Omental fat pad (tissue), 4 donors: ENCODE measurements around the gene LOXL3. TPM values are rescaled to one million over a fixed set of nuclear protein-coding genes. Genes with fewer than 3 reads are reported as not detected.

Experiments used
- ATAC-seq: fragments of 150-250 bp; one replicate; pipeline ENCODE4 v1.9.1; 2016; ENCODE audit warnings: mild to moderate bottlenecking, moderate library complexity; ENCODE audit not compliant: low FRiP score
- DNase-seq: peaks from one replicate; pipeline ENCODE4 v3.0.0-alpha.2; 2019; ENCODE audit warnings: low spot score
- total RNA-seq, 4 donors: library from RNA; depleted of rRNA; stranded (reverse); fragments of >200 nt; gene quantifications; one replicate each; pipeline ENCODE4 v1.1.0, GENCODE V29; 2016
- TF ChIP-seq, protein P1 (sequence below), 3 donors: fragments of 450-650 bp; IDR thresholded peaks; one replicate each; pipeline ENCODE4 v1.5.1; 2016 to 2017; ENCODE audit warnings: antibody characterized with exemption in 3 of 3, mild to moderate bottlenecking in 3 of 3, moderate library complexity in 2 of 3

The LOXL3 gene
- total RNA-seq, 4 donors from 2014 or later: 7.5 to 12.4 (median 9.1) TPM

- no peak for ATAC-seq
- TF ChIP-seq, protein P1, sequence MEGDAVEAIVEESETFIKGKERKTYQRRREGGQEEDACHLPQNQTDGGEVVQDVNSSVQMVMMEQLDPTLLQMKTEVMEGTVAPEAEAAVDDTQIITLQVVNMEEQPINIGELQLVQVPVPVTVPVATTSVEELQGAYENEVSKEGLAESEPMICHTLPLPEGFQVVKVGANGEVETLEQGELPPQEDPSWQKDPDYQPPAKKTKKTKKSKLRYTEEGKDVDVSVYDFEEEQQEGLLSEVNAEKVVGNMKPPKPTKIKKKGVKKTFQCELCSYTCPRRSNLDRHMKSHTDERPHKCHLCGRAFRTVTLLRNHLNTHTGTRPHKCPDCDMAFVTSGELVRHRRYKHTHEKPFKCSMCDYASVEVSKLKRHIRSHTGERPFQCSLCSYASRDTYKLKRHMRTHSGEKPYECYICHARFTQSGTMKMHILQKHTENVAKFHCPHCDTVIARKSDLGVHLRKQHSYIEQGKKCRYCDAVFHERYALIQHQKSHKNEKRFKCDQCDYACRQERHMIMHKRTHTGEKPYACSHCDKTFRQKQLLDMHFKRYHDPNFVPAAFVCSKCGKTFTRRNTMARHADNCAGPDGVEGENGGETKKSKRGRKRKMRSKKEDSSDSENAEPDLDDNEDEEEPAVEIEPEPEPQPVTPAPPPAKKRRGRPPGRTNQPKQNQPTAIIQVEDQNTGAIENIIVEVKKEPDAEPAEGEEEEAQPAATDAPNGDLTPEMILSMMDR (IDR thresholded peaks at IDR 0.05): no peak
- no peak for DNase-seq
These were observed 10.8 kb downstream of the LOXL3 start for GRCh38 chr2:74542978-74543377.

GRCh38 chr2:74540291-74540690 is 13.5 kb downstream of the LOXL3 start:
- no peak for ATAC-seq
- DNase-seq: no peak
- TF ChIP-seq, protein P1 (IDR thresholded peaks at IDR 0.05): no peak

GRCh38 chr2:74538881-74539339 is 14.8 kb downstream of the LOXL3 start:
- TF ChIP-seq, protein P1 (IDR thresholded peaks at IDR 0.05): no peak
- DNase-seq: no peak
- ATAC-seq: no peak

GRCh38 chr2:74537140-74537539 is 16.6 kb downstream of the LOXL3 start:
- TF ChIP-seq, protein P1 (IDR thresholded peaks at IDR 0.05): no peak
- no peak for ATAC-seq
- no peak for DNase-seq

DNA sequence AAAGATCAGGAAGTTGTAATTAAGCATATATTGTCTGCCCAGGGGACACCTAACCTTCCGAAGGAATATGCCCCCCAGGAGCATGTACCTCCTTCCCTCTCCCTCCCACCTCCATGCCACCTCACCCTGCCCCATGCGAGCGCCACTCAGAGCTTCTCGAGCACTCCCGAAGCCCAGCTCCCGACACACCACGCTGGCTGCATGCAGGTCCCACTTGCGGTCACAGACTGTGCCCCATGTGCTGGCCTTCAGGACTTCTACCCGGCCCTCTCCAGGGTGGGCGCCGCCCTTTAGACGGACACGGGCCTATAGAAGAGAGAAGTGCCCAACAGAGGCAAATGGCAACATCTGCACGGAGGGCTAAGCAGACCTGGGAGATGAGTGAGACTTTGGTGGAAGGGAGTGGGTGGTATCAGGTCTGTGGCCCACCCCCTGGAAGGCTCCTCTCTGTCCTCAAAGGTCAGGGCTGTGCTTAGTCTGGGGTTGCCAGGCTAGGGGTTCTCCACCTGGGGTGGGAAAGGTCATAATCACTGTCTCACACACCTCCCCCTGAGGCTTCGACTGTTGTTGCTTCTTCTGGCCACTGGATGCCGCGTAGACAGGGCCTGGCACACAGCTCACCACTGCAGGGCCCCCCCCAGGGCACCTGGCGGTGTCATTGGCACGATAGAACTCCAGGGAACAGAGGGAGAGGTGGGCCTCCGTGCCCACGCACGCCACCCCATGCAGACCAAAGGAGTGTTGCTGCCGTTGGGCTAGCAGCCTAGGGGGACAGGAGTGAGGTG is 17.4 kb downstream of the LOXL3 start:
- ATAC-seq (no peak), DNase-seq (no peak)
- TF ChIP-seq, protein P1 (IDR thresholded peaks at IDR 0.05): no peak

DNA sequence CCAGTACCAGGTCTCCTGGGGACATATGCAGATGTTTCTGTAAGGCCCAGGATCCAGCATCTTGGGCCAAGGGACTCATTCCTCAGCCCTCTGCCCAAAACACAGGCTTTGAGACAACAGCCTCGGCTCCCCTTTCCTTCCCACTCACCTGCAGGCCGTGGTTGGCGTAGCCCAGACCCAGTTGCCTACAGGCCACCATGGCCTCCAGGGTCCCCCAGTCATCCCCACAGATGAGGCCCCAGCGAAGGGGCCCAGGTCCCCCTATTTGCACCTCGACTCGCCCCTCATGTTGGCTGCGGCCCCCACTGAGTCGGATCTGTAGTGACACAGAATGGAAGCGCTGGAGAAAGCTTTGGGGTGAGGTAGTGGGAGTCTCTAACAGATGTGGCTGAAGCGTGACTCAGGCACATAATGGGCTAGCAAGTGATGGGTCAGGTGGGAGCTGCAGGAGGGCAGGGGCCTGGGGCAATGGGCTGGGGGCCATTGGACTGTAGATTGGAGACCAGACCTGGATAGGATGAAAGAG is 18.2 kb downstream of the LOXL3 start:
- TF ChIP-seq, protein P1 (IDR thresholded peaks at IDR 0.05): no peak
- DNase-seq: no peak
- ATAC-seq: no peak

GRCh38 chr2:74534411-74534810 is 19.3 kb downstream of the LOXL3 start:
- ATAC-seq (no peak), DNase-seq (no peak)
- TF ChIP-seq, protein P1 (IDR thresholded peaks at IDR 0.05): no peak
